ELF-1 (cell line): Measurements from ENCODE around the gene TPP1.
A peak's percentile ranks its signal among the peaks of the same experiment; 100 is the strongest.

ENCODE experiments used
- DNase-seq: peaks from one replicate; pipeline ENCODE4 v3.0.0-alpha.2; 2016; ENCODE audit warnings: low read depth, low spot score

Gene TPP1

GRCh38 chr11:6647836-6648235 is 28.6 kb upstream of the TPP1 start:
- no peak for DNase-seq

GRCh38 chr11:6646918-6647679 is 27.9 kb upstream of the TPP1 start:
- DNase-seq = no peak

- DNase-seq = no peak
Observed at GRCh38 chr11:6646576-6646917, 27.3 kb upstream of the TPP1 start.

- DNase-seq = no peak
Observed at GRCh38 chr11:6646071-6646470, 26.8 kb upstream of the TPP1 start.

GRCh38 chr11:6642957-6643356 is 23.7 kb upstream of the TPP1 start:
- no peak for DNase-seq

- DNase-seq = no peak
Observed at GRCh38 chr11:6640985-6641701, 21.9 kb upstream of the TPP1 start.

GRCh38 chr11:6640036-6640984 is 21.1 kb upstream of the TPP1 start:
- DNase-seq = no peak

- no peak for DNase-seq
Observed at GRCh38 chr11:6638429-6638828, 19.2 kb upstream of the TPP1 start.

GRCh38 chr11:6637871-6638270 is 18.6 kb upstream of the TPP1 start:
- DNase-seq = no peak

GRCh38 chr11:6636480-6636879 is 17.3 kb upstream of the TPP1 start:
- no peak for DNase-seq

- peak; percentile 31 for DNase-seq
Observed at GRCh38 chr11:6635082-6635932, 16.1 kb upstream of the TPP1 start.

- DNase-seq = no peak
Observed at GRCh38 chr11:6634534-6634933, 15.3 kb upstream of the TPP1 start.

GRCh38 chr11:6633422-6634408 is 14.5 kb upstream of the TPP1 start:
- no peak for DNase-seq

- DNase-seq = no peak
Observed at GRCh38 chr11:6632116-6633073, 13.2 kb upstream of the TPP1 start.

GRCh38 chr11:6631361-6631890 is 12.2 kb upstream of the TPP1 start:
- DNase-seq = no peak

GRCh38 chr11:6630632-6631291 is 11.5 kb upstream of the TPP1 start:
- DNase-seq = no peak

- peak; percentile 73 for DNase-seq
Observed at GRCh38 chr11:6629892-6630631, 10.8 kb upstream of the TPP1 start.

- DNase-seq = no peak
Observed at GRCh38 chr11:6629573-6629891, 10.3 kb upstream of the TPP1 start.
